Activated CD8-positive, alpha-beta memory T cell treated with anti-CD3 and anti-CD28 coated beads for 48 hours (primary cell): Measurements from ENCODE around the gene DIAPH3.

Experiments used
- DNase-seq, 3 experiments: peaks; one replicate each; pipeline ENCODE4 v3.0.0-alpha.2; 2020; ENCODE audit warnings: low read depth in 2 of 3, low spot score in 2 of 3

DIAPH3 gene

DNA sequence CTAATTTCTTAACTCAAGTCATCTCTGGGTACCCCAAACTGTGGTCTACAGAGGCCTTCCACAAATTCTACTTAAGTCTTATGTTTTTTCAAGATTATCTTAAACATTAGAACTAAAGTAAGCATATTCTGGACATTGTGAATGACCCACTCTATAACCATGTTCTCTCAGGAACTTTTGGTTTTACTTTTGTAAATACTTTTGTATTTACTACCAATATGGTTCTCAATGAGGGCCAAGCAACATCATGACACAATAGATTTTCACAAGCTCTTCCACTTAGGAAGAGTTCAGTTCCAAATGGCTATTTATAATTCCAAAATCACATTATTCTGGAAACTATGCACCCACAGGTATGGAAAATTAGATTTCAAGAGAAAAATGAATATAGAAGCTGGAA is 10.8 kb downstream of the DIAPH3 start:
- DNase-seq: no peak

DNA sequence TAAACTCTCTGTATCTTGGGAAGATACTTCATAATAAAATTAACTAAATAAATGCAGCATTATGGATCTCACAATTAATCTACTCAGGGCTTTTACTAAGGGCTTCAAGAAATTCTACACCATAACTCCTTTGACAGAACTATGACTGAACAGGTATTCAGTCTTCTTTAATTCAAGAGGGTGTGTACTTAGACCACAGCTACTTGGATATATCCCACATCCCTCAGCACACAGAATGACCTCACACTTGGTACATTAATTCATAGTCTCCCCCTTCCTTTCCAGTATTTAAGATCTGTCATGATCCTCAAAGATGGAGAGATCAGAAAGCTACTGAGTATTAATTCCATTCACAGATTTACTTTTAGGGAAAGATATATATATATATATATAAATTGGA is 11.6 kb downstream of the DIAPH3 start:
- DNase-seq: no peak

DNA sequence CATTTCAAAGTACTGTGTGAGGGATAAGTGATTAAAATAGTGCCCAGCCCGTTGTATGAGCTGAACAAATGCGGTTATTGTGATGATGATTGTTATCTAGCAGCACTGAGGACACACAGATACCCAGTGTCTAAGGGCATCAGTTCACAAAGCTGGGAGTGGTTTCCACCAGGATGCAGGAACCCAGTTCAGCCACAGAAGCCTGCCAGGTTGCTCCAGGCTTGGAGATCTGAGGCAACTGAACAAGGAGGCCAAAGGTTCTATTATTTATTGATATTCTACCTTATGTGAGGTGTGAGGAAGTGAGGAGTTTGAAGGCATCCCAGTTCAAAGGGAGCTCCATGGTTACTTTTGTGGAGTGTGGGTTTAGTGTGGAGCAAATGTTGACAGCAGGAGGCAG is 13.2 kb downstream of the DIAPH3 start:
- DNase-seq: no peak

DNA sequence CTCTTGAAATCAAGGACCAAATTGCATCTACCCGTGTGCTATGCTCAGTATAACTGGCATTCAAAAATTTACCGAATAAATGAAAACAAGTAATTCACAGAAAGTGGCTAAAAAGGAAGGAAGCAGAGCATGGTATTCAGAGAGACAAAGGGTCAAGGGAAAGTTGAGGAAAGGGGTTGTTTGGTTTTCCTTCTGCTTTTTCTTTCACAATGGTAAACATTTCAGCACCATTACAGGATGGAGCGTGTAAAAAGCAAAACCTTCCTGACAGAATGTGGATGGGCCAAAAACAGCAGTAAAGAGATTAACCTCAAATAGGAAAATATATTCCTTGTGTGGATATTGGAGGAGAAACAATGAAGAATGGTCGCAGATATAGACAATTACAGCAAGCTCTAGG is 14.8 kb downstream of the DIAPH3 start:
- no peak for DNase-seq

DNA sequence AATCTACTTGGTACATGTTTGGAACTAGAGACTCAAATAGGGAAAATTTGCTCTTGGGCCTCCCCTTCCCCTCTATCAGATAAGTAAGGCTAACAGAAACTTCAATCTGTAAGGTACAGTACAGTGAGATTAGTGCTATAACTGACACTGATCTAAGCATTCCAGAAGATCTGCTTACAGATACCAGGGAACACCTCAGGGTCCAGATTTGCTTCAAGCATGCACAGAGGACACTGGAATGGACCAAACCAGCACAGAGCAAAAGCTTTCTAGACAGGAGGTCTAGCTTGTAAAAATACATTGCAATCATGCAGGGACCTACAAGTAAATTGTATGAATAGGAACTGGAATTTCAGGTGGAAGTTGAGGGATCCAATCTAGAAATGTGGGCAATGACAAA is 16.4 kb downstream of the DIAPH3 start:
- DNase-seq: no peak

DNA sequence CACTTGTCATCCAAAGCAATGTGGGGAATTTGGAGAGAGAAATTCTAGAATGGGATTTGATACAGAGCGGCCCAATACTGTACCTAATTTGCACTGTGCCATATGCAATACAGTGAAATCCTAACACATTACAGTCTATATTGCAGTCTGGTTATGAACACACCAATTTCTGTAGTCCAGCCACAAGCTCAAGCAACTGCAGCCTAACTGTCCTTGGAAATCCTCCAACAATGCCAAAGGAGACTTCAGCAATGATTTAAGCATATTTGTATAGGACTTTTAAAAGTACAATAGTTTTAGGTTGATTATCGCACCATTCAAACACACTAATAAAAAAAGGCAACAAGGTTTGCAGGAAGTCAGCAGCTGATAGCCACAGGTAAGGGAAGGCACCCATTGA is 17.3 kb downstream of the DIAPH3 start:
- DNase-seq: no peak

DNA sequence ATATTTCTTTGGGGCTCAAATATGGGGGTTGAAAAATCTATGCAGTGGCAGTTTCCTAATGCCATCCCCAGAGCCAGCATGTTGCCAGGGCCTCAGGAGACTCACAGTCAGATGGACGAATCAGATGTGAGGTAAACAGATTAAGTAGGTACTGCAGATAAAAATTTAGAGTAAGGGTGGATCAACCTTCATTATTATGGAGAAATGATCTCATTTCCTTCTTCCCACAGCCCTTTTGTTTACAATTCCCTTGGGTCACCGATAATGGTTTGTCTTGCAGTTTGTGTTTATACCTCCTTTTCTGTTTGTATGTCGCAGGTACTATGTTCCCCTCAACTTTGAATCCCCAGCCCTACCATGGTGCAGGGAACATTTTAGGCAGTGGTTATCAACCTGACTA is 20.0 kb downstream of the DIAPH3 start:
- no peak for DNase-seq

DNA sequence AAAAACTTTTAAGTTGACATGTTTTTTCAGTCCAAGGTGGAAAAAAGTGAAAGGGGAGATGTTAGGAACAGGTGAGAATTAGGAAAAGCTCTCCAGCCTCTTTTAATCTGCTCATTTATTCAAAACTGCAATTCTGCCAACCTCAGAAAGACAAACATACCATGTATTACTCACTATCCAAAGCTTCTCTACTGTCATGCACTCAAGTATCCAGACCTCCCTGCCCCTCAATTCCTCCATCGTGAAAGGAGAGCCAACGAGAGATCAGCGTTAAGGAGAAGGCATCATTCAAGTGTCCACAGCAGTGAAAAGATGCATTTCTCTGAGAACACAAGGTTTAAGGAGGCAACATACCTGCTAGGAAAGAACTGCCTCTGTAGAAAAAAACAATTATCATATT is 24.5 kb downstream of the DIAPH3 start:
- DNase-seq: no peak

DNA sequence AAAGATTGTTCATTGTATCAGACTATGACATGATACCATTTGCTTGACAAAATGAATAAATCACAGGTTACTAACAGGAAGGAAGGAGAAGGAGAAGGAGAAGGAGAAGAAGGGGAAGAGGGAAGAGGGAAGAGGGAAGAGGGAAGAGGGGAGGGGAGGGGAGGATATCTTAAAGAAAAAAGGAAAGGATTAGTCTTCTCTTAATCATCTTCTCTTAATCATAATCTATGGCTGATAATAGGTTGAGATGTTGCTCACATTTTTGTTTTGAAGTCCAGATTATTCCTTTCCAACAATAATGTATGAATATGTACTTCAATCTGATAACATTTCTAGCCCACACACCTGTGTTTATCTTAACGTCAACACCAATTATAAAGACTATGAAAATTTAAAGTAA is 25.1 kb downstream of the DIAPH3 start:
- no peak for DNase-seq

DNA sequence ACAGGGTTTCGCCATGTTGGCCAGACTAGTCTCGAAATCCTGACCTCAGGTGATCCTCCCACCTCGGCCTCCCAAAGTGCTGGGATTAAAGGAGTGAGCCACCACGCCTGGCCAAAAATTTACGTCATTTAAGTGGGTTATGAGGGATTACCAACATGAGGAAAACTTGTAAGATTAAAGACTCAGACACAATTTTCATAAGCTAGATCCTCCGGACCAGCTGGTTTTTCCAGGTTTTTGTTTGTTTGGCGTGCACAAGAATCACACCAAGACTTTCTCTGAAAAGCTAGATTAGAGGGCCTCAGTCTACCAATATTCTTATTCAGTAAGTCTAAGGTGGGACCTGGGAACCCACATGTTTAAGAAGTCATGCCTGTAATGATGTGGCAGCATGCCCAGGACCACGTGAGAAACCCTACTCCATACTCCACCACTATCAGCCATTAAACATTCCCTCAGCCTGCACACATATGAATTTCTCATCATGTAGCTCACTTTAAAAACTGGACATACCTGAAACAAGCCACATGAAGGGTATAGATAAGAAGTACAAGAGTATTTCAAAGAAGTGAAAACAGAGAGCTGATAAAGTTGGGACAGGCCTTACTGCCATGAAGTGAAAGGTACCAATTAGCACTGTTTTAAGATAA is 25.7 kb downstream of the DIAPH3 start:
- no peak for DNase-seq

DNA sequence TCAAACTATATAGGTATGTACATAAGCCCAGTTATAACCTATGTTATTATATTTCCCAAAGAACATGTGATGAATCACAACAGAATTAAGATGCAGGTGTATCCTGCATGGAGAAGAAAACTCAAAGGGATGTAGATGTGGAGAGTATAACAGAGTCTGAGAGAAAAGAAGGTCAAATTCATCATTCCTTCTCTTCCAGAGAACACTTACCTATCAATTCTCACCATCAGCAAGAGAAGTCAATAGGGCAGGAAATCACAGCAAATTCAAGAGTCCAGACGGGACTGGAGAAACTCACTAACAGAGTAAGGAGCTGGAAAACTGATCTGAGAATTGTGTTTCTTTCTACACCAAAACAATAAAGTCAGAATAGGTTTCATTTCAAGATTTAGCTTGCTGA is 28.4 kb downstream of the DIAPH3 start:
- DNase-seq: no peak

DNA sequence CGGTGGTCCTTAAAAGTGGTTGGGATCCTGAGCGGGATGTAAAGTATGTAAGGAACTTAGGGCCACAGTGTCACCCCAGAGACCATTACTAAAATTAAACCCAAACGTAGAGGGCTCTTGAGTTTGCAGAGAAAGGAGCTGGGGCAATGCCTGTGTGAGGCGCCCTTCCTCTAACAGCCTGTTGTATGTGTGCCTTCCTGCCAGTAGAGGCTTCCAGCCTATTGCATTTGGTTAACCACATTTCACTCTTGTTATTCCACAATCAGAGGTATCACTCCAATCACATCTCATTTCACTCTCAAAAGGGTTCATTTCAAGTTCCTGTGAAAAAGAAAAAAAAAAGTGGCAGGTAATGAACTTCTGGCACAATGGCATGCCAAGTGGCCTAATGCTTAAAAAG is 29.4 kb downstream of the DIAPH3 start:
- DNase-seq: no peak

DNA sequence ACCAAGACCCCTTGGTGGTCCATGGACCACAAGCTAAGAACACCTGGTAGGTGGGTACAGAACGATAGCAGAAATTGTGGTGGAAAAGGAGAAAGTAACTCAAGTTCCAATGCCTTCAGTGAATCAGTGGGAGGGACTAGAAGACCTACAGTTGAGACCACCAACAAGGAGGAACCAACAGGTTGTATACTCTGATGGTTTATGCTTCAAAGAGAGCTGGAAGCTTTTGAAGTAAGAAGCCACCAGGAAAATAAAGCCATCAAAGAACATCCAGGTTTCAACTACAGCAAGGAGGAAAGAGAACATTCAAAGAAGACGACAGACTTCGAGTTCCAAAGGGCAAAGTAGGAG is 42.4 kb downstream of the DIAPH3 start:
- DNase-seq: no peak

DNA sequence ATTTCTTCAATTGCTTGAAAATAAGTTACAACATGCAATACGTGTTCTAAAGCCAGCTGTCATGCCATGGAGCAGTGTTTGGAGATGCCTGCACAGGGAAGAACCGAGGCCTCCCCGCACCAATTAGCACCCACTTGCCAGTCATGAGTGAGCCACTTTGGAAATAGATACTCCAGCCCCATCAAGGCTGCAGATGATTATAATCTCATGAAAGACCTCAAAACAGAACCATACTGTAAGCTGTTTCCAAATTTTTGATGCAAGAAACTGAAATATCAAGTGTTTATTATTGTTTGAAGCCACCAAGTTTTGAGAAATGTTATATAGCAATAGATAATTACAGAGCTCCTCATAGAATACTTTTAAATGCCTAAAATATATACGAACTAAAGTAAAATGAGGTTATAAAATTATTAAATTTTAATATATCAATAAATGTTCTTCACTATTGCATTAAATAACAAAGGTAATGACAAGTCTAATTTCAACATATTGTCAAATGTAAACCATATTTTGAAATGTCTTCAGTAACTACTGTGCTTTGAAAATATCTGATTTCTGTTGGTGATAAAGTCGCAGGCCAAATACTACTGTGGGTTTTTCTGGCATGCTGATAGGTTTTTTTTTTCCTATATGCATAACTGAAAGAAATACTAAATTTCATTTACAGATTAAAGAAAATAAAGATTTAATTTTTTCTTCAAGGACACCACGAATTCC is 43.0 kb downstream of the DIAPH3 start:
- no peak for DNase-seq

DNA sequence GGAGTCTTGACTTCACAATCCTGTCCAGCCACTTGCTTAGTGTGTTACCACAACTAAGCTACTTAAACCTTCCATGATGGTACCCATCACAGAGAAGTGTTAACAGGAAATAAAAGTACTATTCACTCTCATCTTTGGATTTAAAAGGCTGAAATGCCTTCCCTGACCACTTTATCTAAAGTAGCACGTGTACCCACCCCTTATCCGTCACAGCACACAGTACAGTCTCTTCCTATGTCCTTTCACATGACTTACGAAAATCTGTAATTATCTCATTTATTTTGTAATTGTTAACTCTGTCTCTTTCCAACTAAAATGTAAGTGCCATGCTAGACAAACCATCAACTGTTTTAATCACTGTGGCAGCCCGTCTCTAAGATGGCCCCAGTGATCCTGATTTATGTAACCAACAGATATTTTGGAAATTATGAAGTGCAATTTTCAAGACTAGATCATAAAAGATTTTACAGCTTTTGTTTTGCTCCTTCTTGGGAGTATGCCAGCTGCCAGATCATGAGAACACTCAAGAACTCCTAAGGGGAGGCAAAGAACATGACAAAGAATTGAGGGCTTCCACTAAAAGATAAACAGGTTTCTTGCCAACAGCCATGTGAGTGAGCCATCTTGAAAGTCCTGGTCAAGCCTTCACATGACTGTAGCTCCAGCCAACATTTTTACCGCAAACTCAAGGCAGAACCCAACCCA is 44.9 kb downstream of the DIAPH3 start:
- no peak for DNase-seq

DNA sequence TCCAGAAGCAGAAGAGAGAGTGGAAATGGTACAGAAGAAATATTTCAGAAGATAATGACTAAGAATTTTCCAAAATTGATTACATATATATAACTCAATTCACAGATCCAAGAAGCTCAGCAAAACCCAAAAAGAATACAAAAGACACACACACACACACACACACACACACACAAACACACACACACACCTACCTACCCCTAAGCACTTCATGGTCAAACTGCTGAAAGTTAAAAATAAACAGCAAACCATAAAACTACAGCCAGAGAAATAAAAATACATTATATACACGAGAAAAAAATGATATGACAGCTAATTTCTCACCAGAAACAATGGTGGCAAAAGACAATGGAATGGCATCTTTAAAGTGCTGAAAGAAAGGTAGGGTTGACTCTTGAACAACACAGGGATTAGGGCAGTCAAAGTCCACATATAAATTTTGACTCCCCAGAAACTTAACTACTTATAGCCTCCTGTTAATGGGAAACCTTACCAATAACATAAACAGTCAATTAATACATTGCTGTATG is 49.2 kb downstream of the DIAPH3 start:
- DNase-seq: no peak

DNA sequence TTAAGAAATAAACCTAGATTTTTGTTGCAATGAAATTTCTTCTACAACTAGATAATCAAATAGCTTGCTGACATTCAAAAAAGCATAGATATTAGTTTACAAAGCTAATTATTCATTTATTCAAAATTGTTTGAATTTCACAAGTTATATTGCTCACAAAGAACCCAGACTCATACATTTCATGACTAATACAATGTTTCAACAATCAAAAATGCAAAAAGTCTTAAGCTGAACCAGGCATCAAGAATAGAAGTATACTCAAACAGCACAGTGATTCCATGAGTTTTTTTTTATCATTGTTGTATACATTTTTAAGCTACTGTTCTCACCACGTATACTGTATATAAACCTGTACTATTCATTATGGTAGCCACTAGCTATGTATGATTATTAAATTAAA is 51.0 kb downstream of the DIAPH3 start:
- no peak for DNase-seq

DNA sequence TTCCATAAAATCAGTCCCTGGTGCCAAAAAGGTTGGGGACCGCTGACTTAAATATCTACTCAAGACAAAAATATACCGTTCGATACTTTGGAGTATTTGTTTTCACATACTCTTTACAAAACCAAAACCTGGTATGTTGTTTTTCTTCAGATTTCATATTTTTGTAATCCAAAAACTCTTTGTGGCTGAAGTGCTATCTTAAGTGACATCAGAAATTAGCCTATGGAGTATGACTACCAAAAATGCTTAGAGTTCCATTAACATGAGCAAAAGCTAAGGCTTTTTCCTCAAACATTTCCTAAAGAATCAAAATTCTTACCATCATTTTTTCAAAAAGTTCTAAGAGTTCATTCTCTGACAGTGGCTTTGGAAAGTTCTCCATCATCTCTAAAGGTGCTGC is 52.0 kb downstream of the DIAPH3 start:
- DNase-seq: no peak

DNA sequence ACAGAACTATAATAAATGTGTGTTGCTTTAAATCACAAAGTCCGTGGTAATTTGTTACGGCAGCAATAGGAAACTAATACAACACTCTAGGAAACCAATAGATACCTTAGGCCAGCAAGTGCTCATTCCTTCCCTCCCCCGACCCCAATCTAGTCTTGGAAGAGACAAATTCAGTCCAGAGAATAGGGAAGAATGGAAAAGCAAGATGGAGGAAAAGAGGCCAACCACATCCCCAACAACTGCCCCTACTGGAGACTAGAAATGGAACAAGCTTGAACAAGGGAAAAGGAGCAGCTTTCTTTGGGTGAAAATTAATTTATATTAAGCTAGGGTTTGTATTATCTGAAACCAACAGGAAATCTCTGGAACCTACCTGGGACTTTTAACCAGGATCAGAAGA is 54.4 kb downstream of the DIAPH3 start:
- DNase-seq: no peak

DNA sequence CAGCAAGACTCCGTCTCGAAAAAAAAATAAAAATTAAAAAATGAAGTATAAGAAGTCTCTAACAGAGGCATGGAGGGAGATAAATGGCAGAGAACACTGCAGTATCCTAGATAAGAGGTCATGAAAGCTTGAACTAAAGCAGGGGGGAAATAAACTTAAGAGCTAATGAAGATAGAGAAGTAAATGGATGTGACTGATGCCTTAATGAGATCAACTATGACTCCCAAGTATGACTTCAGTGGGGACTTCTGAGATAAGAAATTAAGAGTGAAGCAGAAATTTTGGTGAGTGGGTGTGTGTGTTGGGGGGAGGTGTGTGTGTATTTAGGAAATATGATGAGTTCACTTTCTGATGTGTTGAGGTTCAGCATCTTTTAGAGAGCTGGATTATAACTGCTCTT is 55.1 kb downstream of the DIAPH3 start:
- DNase-seq: no peak

DNA sequence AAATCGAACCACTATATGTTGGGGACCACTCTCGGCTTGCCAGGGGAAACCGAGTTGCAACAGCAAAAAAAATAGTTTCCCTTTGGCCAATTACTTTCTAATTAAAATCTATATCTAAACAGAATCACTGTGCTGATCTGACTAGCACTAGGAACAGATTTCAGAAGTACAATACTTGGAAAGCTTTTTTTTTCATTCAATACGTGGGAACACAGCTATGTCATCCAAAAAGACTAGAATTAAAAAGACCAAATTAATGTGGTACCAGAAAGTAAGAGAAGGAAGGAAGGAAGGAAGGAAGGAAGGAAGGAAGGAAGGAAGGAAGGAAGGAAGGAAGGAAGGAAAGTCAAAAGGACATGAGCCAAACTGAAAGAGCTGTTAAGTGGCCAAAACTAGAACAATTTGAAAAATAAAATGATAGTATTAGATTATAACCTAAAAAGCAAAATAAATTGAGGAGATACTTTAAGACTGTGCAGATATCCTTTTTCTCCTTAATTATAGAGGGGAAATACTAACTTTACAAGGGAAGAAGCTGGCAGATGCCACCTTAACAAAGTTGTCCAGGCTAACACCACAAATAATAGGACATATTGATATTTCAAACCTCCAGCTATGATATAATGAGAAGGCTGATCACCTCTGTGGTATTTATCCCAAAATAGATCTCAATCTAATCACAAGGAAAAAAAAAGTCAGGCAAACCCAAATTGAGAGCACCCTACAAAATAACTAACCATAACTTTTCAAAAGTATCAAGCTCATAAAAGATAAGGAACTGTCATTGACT is 63.9 kb downstream of the DIAPH3 start:
- DNase-seq: no peak

DNA sequence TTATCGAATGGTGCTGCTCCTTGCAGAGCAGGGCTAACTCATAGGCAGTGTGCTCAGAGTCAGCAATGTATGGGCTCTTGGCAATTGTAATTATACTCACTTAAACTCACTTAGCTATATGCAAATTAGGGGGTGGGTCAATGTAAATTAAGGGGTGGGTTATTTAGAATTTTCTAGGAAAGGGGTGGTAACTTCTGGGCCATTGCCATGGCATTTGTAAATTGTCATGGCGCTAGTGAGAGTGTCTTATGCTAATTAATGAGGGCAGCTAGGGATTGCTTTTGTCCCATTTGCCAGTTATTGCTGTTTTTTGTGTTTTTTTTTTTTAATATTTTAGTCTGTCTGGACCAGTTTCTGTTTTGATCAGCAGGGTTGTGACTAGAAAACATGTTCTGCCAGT is 68.4 kb downstream of the DIAPH3 start:
- no peak for DNase-seq
